Large intestine (tissue), 3 donors: Measurements from ENCODE around the gene LRGUK. TPM values are rescaled to one million over a fixed set of nuclear protein-coding genes. Genes with fewer than 3 reads are reported as not detected.
"Not testable (repeated sequence)": the region's sequence is repeated elsewhere in the genome, so short reads cannot be mapped to it uniquely, and the experiment has no call there.

Experiments used
- DNase-seq, 2 donors: peaks; one replicate each; pipeline versions ENCODE4 v3.0.0 to v3.0.0-alpha.2; 2013
- H3K27ac ChIP-seq: one replicate; pipeline ENCODE4 v1.5.1; 2013; ENCODE audit warnings: low read length
- H3K27me3 ChIP-seq: 2 replicates; pipeline ENCODE4 v1.6.1; 2013; ENCODE audit warnings: low read length; ENCODE audit not compliant: control insufficient read depth, insufficient read depth
- H3K36me3 ChIP-seq: 2 replicates; pipeline ENCODE4 v1.6.1; 2013; ENCODE audit warnings: low read length; ENCODE audit not compliant: control insufficient read depth, insufficient read depth
- H3K4me1 ChIP-seq: one replicate; pipeline ENCODE4 v1.6.1; 2013; ENCODE audit warnings: low read length; ENCODE audit not compliant: control insufficient read depth, insufficient read depth
- H3K4me3 ChIP-seq: one replicate; pipeline ENCODE4 v1.5.1; 2013; ENCODE audit warnings: low read length
- H3K9me3 ChIP-seq: one replicate; pipeline ENCODE4 v1.6.1; 2013; ENCODE audit warnings: mild to moderate bottlenecking, low read depth, low read length, moderate library complexity; ENCODE audit not compliant: control insufficient read depth
- WGBS: methylation state at CpG from one replicate; pipeline ENCODE4 v1.1.5; 2013; ENCODE audit warnings: low lambda C conversion rate; ENCODE audit not compliant: insufficient coverage; 5-methylcytosine and 5-hydroxymethylcytosine counted together
- polyA plus RNA-seq: library from polyadenylated mRNA; unstranded; fragments of 120-200 nt; gene quantifications from one replicate; pipeline ENCODE4 v1.2.1, GENCODE V29; 2013

LRGUK gene
- polyA plus RNA-seq, 1 donor = 0.30 TPM

DNA sequence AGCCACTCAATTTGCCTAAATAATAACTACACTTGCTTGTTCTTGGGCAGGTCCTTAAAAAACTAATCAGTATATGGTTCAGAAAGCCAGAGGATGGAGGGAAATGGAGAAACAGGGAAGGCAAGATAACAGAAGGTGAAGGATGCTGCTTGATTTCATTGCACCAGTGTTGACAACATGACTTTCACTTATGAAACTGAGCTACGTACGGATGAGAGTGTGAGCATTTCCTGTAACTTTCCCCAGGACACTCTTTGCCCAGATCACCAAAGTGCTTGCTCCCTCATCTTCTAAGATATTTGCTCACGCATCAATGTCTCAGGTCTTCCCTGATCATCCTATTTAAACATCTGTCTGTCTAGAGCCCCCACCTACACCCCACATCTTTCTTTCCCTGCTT is 152.2 kb downstream of the LRGUK start:
- WGBS = 100% methylated on average over 1 of the region's 3 CpGs
- no peak overlapping the region for H3K27ac ChIP-seq
- DNase-seq = no peak
- no peaks in the 10 kb centered on the region for H3K27me3 ChIP-seq
- H3K4me3 ChIP-seq = no peak overlapping the region
- no peaks in the 10 kb centered on the region for H3K36me3 ChIP-seq
- no peaks in the 10 kb centered on the region for H3K4me1 ChIP-seq
- H3K9me3 ChIP-seq = no peaks in the 10 kb centered on the region

DNA sequence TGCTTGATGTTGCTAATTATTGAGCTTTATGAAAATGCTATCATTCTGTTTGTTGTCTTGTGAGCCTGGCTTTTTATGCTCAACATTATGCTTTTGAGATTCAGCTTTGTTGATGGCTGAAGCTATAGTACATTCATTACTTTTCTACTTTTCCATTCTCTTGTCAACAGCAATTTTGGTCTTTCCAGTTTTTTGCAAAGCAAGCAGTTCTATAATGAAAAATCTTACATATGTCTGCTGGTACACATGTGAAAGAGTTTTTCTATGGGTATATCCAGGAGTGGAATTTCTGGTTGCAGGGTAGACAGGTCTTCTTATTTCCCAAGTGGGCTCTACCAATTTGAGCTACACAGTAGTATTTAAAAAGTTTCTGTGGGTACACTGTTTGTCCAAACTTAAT is 152.8 kb downstream of the LRGUK start:
- Histone ChIP-seq H3K27me3 (no peaks in the 10 kb centered on the region), H3K4me3 (no peak overlapping the region), H3K36me3 (no peaks in the 10 kb centered on the region), H3K9me3 (no peaks in the 10 kb centered on the region), H3K27ac (no peak overlapping the region), H3K4me1 (no peaks in the 10 kb centered on the region)
- DNase-seq = no peak

DNA sequence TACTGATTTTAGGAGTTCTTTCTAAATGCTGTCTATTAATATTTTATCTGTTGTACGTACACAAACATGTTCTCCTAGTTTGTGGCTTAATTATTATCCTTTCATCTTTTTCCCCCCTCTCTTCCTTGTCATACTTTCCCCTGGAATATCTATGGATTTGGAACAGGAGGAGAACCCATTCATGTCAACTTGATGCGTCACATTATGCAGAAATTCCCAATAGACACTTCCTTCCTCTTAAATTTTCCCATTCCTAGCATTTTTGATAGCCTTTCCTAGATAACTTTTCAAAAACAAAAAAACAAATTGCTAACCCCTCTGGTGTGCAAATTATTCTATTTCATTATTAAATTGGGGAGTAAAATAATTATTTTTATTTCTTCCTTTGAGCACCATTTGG is 153.4 kb downstream of the LRGUK start:
- DNase-seq = no peak
- Histone ChIP-seq H3K36me3 (no peaks in the 10 kb centered on the region), H3K4me1 (no peaks in the 10 kb centered on the region), H3K27ac (no peak overlapping the region), H3K9me3 (no peaks in the 10 kb centered on the region), H3K27me3 (no peaks in the 10 kb centered on the region), H3K4me3 (no peak overlapping the region)
- WGBS = 92% methylated on average over 2 of the region's 2 CpGs

DNA sequence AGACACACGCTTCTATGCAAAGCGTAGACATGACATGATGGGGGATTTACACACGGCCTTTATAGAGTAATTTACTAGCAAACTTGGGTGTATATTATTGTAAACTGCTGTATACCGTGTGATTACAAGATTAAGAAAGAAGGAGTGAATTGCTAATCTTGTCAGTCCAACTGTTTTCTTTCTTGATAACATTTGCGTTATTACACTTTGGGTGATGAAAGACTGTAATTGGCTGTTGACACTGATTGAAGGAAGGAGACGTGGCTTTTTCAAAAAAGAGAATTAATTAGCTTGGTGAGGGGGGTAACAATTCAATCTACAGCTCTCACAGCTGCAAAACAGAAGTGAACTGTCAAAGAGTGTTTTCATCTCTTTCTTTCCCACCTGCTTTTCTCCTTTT is 156.9 kb downstream of the LRGUK start:
- Histone ChIP-seq H3K36me3 (no peaks in the 10 kb centered on the region), H3K27ac (no peak overlapping the region), H3K27me3 (no peaks in the 10 kb centered on the region), H3K4me1 (no peaks in the 10 kb centered on the region), H3K9me3 (no peaks in the 10 kb centered on the region), H3K4me3 (no peak overlapping the region)
- 25% methylated on average over 1 of the region's 6 CpGs for WGBS
- DNase-seq = no peak

DNA sequence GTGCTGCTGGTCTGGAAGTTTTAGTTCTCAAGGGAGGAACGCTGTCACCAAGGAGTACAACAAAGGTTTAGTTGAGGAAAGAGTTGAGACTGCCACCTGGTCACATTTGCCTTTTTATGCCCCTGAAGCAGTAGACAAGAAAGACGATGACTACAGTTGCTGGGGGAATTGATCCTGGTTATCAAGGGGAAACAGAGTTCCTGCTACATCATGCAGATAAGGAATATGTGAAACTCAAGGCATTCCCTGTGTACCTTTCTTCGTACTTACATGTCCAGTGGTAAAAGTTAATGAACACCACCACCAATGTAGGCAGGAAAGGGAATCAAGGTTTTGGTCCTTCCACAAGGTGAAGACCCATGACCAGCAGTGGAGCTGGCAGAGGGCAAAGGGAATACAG is 157.8 kb downstream of the LRGUK start:
- Histone ChIP-seq H3K27me3 (no peaks in the 10 kb centered on the region), H3K27ac (no peak overlapping the region), H3K36me3 (no peaks in the 10 kb centered on the region), H3K4me1 (no peaks in the 10 kb centered on the region), H3K4me3 (no peak overlapping the region), H3K9me3 (no peaks in the 10 kb centered on the region)
- DNase-seq = no peak
- WGBS = no CpG with 5 or more reads among the region's 3 CpGs

DNA sequence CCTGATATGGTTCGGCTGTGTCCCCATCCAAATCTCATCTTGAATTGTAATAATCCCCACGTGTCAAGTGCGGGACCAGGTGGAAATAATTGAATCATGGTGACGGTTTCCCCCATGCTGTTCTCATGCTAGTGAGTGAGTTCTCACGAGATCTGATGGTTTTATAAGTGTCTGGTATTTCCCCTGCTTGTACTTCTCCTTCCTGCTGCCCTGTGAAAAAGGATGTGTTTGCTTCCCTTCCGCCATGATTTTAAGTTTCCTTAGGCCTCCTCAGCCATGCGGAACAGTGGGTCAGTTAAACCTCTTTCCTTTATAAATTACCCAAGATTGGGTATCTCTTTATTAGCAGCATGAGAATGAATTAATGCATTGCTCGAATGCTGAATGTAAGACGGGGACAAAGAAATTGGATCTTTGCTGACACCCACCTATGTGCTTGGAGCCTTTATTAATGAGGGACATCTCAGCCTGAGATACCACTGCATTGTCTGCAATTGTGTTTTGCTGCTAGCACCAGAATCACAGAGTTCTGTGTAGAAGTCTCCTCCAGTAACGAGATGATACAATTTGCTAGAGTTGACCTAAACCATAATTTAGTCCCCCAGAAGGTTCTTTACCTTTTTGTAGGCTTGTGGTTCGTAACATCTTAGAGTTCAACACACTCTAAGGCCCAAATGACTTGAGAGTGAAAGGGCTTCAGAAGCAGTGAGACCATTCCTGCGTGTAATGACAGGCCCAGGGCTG is 160.9 kb downstream of the LRGUK start:
- WGBS = no CpG with 5 or more reads among the region's 12 CpGs
- H3K36me3 ChIP-seq = no peaks in the 10 kb centered on the region
- no peak for DNase-seq
- H3K4me3 ChIP-seq = no peak overlapping the region
- no peak overlapping the region for H3K27ac ChIP-seq
- no peaks in the 10 kb centered on the region for H3K9me3 ChIP-seq
- no peaks in the 10 kb centered on the region for H3K27me3 ChIP-seq
- no peaks in the 10 kb centered on the region for H3K4me1 ChIP-seq

DNA sequence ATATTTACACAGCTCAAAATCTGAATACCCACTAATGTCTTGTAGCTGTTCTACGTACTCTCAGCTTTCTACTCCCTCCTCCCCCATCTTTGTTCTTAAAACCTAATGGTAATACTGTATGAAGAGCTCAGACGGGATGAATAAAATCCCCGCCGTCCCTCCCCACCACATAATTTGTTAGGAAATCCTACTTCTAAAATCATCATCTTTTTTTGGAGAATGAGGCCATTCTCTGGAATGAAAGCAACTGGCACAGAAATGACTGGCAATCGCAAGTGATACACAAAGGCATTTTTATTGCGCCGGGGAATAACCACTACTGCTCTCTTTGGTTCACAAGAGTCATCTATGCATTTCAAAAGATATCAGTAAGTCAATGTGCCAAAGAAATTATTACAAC is 162.3 kb downstream of the LRGUK start:
- Histone ChIP-seq H3K4me1 (no peaks in the 10 kb centered on the region), H3K4me3 (no peak overlapping the region), H3K27ac (no peak overlapping the region), H3K27me3 (no peaks in the 10 kb centered on the region), H3K9me3 (no peaks in the 10 kb centered on the region), H3K36me3 (peaks cover 4% of the 10 kb centered on the region)
- DNase-seq = no peak
- WGBS = 100% methylated on average over 2 of the region's 7 CpGs

DNA sequence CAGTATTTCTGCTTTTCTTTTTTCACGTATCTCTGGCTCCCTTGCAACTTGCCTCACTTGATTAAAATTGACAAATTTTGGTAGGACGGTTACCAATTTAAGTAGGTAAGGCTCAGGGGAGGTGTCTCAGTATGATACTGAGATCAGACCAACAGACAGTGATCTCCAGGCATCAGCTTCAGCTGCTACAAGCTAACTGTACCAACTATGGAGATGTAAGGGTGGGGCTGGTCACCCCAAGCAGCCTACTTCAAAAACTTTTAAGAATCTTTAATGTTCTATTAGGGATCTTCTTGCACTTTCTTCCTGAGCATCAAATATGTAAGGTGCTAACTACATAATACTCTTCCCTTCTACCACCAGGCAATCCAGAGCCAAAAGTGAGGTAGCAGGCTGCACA is 162.7 kb downstream of the LRGUK start:
- H3K27ac ChIP-seq = no peak overlapping the region
- no peaks in the 10 kb centered on the region for H3K27me3 ChIP-seq
- peaks cover 8% of the 10 kb centered on the region for H3K36me3 ChIP-seq
- no peaks in the 10 kb centered on the region for H3K4me1 ChIP-seq
- H3K4me3 ChIP-seq = no peak overlapping the region
- DNase-seq = no peak
- WGBS = no CpG with 5 or more reads among the region's 2 CpGs
- H3K9me3 ChIP-seq = no peaks in the 10 kb centered on the region

DNA sequence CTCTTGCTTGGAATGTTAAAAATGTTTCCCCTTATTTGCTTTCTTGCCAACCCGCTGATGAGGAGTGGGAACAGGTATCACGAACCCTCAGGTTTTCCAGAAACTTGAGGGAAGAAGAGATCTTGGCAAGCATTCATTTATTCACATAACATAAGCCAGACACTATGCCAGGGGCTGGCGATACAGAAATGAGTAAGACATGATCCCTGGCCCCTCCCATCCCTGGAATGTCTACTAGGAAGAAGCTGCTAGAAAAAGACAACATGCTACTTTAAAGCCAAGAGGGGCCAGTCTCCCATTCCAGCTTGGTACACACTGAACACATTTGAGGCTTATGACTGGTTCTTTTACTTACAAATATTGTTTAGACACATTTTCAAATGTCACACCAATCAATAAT is 163.1 kb downstream of the LRGUK start:
- H3K9me3 ChIP-seq = no peaks in the 10 kb centered on the region
- DNase-seq = no peak
- 80% methylated on average over 1 of the region's 3 CpGs for WGBS
- H3K36me3 ChIP-seq = peaks cover 13% of the 10 kb centered on the region
- no peak overlapping the region for H3K4me3 ChIP-seq
- no peaks in the 10 kb centered on the region for H3K4me1 ChIP-seq
- H3K27ac ChIP-seq = no peak overlapping the region
- no peaks in the 10 kb centered on the region for H3K27me3 ChIP-seq

DNA sequence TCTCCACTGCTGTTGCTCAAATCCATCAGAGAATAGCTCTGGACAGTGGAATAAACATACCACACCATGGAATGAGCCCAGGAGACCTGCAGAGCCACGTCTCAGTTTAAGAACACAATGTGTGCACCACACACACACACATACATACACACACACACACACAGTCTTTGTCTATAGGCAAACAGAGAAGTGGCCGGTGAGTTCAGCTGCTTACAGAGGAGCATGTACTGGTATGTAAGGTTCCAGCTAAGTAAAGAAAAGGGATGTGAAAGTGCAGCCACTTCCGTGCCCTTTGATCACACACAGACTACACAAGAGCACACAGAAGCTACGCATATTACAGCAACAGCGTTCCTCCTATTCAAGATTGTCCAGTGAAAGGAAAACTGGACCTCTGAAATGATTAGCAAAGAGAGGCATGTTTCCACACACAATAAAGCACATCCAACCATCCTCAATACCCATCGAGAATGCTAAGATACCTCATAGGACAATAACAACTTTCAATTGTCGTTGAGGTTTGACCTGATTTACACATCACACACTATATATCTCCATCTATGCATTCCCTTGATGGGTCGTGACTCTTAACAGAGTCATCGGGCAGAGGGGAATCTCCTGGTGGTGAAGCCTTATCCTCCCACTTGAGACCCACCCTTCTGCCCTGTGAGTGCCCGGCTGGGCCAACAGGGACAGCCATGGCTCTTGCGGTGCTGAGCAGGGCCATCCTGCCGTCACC is 166.0 kb downstream of the LRGUK start:
- DNase-seq = peak; percentile 34 to 67
- no peaks in the 10 kb centered on the region for H3K4me1 ChIP-seq
- no peak overlapping the region for H3K4me3 ChIP-seq
- H3K27ac ChIP-seq = no peak overlapping the region
- H3K9me3 ChIP-seq = no peaks in the 10 kb centered on the region
- H3K36me3 ChIP-seq = peaks cover 17% of the 10 kb centered on the region
- H3K27me3 ChIP-seq = no peaks in the 10 kb centered on the region
- WGBS = 100% methylated on average over 1 of the region's 12 CpGs

DNA sequence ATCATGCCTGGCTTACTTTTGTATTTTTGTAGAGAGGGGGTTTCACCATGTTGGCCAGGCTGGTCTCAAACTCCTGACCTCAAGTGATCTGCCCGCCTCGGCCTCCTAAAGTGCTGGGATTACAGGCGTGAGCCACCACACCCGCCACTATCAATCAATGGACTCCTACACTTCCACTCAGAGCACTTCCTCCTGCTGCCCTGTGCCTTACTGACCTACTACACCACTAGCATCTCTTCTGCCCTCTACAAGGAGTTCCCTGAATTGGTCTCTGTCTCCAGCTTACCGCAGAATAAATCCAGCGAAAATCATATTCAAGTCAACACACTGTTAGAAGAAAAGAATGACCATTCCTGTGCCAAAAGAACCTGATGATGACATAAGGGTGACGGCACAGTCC is 168.8 kb downstream of the LRGUK start:
- H3K27ac ChIP-seq, DNase-seq, H3K4me1 ChIP-seq, H3K27me3 ChIP-seq, H3K9me3 ChIP-seq, H3K4me3 ChIP-seq: not testable (repeated sequence)
- no CpG with 5 or more reads among the region's 7 CpGs for WGBS
- H3K36me3 ChIP-seq = peaks cover 25% of the 10 kb centered on the region
